ENCODE measurements around the gene SCLY.

- TF ChIP-seq POLR2A (IDR thresholded peaks at IDR 0.05) (no peak), CTCF (IDR thresholded peaks at IDR 0.05) (no peak)
Measured at GRCh38 chr2:238128534-238129001, 67.8 kb downstream of the SCLY start.
